ENCODE measurements around the gene RFX4. TPM values are rescaled to one million over a fixed set of nuclear protein-coding genes. Genes with fewer than 3 reads are reported as not detected.

The RFX4 gene
- total RNA-seq, 1 experiment from 2014 or later, result not detected

GRCh38 chr12:106551410-106551809 is 31.4 kb upstream of the RFX4 start (continued):
- TF ChIP-seq REST (IDR thresholded peaks at IDR 0.05; ENCODE audit: low read depth) (no peak), TCF7L2 (IDR thresholded peaks at IDR 0.05; ENCODE audit: borderline replicate concordance, extremely low read depth, insufficient read depth, insufficient read length) (no peak), CTCF (IDR thresholded peaks at IDR 0.05 in 2 of 3, conservative IDR thresholded peaks at IDR 0.05 in 1 of 3; ENCODE audit: borderline replicate concordance in 1 of 3, insufficient read depth in 1 of 3, low read depth in 2 of 3, low read length in 2 of 3) (no peak), POLR2AphosphoS5 (IDR thresholded peaks at IDR 0.05; ENCODE audit: low read depth, low read length) (no peak), CBX3 (IDR thresholded peaks at IDR 0.05; ENCODE audit: low read depth) (no peak), ZNF274 (IDR thresholded peaks at IDR 0.05; ENCODE audit: low read depth, low read length) (no peak), MAX (IDR thresholded peaks at IDR 0.05) (no peak), JUND (IDR thresholded peaks at IDR 0.05) (no peak), SIN3A (IDR thresholded peaks at IDR 0.05; ENCODE audit: low read depth) (no peak)

GRCh38 chr12:106552228-106552627 is 30.6 kb upstream of the RFX4 start:
- Histone ChIP-seq H3K9me3 (ENCODE audit: control insufficient read depth in 1 of 2, insufficient read depth in 1 of 2, low read depth in 1 of 2, low read length in 2 of 2) (no peaks in the 10 kb centered on the region; a peak in 1 of 4 replicates), H3K4me2 (ENCODE audit: low read length) (no peak overlapping the region), H3K36me3 (ENCODE audit: control insufficient read depth in 1 of 2, insufficient read depth in 2 of 2, low read length in 2 of 2) (no peaks in the 10 kb centered on the region), H3K27me3 (ENCODE audit: insufficient read depth, low read length) (no peaks in the 10 kb centered on the region), H3K4me3 (replicated peaks in 1 of 2; ENCODE audit: low read depth in 1 of 2, low read length in 2 of 2) (no peak overlapping the region), H4K20me1 (ENCODE audit: insufficient read depth) (no peaks in the 10 kb centered on the region), H3K9ac (ENCODE audit: low read length) (no peak overlapping the region), H3K4me1 (ENCODE audit: control insufficient read depth in 1 of 2, insufficient read depth in 2 of 2, low read length in 2 of 2) (no peaks in the 10 kb centered on the region), H2AFZ (ENCODE audit: low read depth, low read length, poor library complexity, severe bottlenecking) (no peak overlapping the region), H3K27ac (ENCODE audit: low read depth, low read length) (no peak overlapping the region), H3K9me2 (ENCODE audit: insufficient read depth) (no peaks in the 10 kb centered on the region), H3K79me2 (ENCODE audit: insufficient read depth, low read length) (no peaks in the 10 kb centered on the region)
- intact Hi-C loops (cut with micrococcal nuclease), result no loop called here
- ChIA-PET CTCF (no interaction called here), RAD21 (ENCODE audit: low non-redundant PET in 1 of 2, low total read pairs in 2 of 2, uncharacterized antibody in 2 of 2, unreplicated experiment in 2 of 2) (no interaction called here), POLR2A (no interaction called here)
- no TSS peak for BruUV-seq (replicated peaks)
- DNase-seq (ENCODE audit: low read depth, low spot score), result no peak
- no peak for ATAC-seq
- TF ChIP-seq FOSL1 (IDR thresholded peaks at IDR 0.05; ENCODE audit: low read depth) (no peak), EGR1 (IDR thresholded peaks at IDR 0.05; ENCODE audit: low read depth) (no peak), ZNF274 (IDR thresholded peaks at IDR 0.05; ENCODE audit: low read depth, low read length) (no peak), CEBPB (IDR thresholded peaks at IDR 0.05; ENCODE audit: low read depth) (no peak), POLR2A (IDR thresholded peaks at IDR 0.05; ENCODE audit: borderline replicate concordance, extremely low read depth, insufficient read depth, insufficient read length) (no peak), RAD21 (IDR thresholded peaks at IDR 0.05; ENCODE audit: low read depth) (no peak), YY1 (IDR thresholded peaks at IDR 0.05; ENCODE audit: extremely low read depth, insufficient replicate concordance, low read depth, low read length) (no peak), TCF7L2 (IDR thresholded peaks at IDR 0.05; ENCODE audit: borderline replicate concordance, extremely low read depth, insufficient read depth, insufficient read length) (no peak), SRF (IDR thresholded peaks at IDR 0.05; ENCODE audit: low read depth) (no peak), SP1 (IDR thresholded peaks at IDR 0.05; ENCODE audit: low read depth) (no peak), ZBTB33 (IDR thresholded peaks at IDR 0.05; ENCODE audit: extremely low read depth, insufficient replicate concordance, low read length) (no peak)

Measured in HCT116 (cell line).